Vagina (tissue), 2 donors: ENCODE measurements around the gene HHATL. TPM values are rescaled to one million over a fixed set of nuclear protein-coding genes. Genes with fewer than 3 reads are reported as not detected.

Experiments
- DNase-seq, 2 donors: peaks; one replicate each; pipeline ENCODE4 v3.0.0-alpha.2; 2017; ENCODE audit errors: extremely low spot score in 2 of 2
- H3K27ac ChIP-seq: fragments of 200-600 bp; sonication (generic); one replicate; pipeline ENCODE4 v1.5.1; 2019
- H3K27me3 ChIP-seq: fragments of 200-600 bp; sonication (generic); one replicate; pipeline ENCODE4 v1.5.1; 2019
- H3K36me3 ChIP-seq, 2 donors: fragments of 200-600 bp; sonication (generic); one replicate each; pipeline ENCODE4 v1.5.1; 2017 to 2019
- H3K4me1 ChIP-seq: fragments of 200-600 bp; sonication (generic); one replicate; pipeline ENCODE4 v1.5.1; 2019
- H3K4me3 ChIP-seq, 2 donors: fragments of 200-600 bp; sonication (generic); 1 replicate in 1 of 2; 2 replicates in 1 of 2; pipeline ENCODE4 v1.5.1; 2016 to 2019
- H3K9me3 ChIP-seq: fragments of 200-600 bp; sonication (generic); one replicate; pipeline ENCODE4 v1.5.1; 2019
- POLR2A ChIP-seq, 2 donors: fragments of 450-650 bp; IDR thresholded peaks; one replicate each; pipeline ENCODE4 v1.6.1; 2017; ENCODE audit warnings: antibody characterized with exemption in 2 of 2, mild to moderate bottlenecking in 2 of 2, moderate library complexity in 2 of 2
- POLR2AphosphoS5 ChIP-seq, 2 donors: sonication (generic); formaldehyde crosslinking; IDR thresholded peaks; one replicate each; pipeline ENCODE4 v1.9.0; 2017; ENCODE audit warnings: antibody characterized with exemption in 2 of 2, mild to moderate bottlenecking in 2 of 2, low read depth in 1 of 2; ENCODE audit not compliant: insufficient read depth in 1 of 2
- intact Hi-C: fragments of 100-400 bp; cut with DNase I; formaldehyde crosslinking; loops from one replicate; pipeline ENCODE4 v1.15.1; 2023
- total RNA-seq: library from RNA; depleted of rRNA; stranded (reverse); fragments of >200 nt; gene quantifications from one replicate; pipeline ENCODE4 v1.2.3, GENCODE V29; 2016
- TF ChIP-seq, protein P1 (sequence below), 3 experiments: fragments of 450-650 bp in 2 of 3; fragments of 200-600 bp in 1 of 3; sonication (generic) in 1 of 3; IDR thresholded peaks; one replicate each; pipeline ENCODE4 v1.5.1; 2017 to 2019; ENCODE audit warnings: antibody characterized with exemption in 3 of 3, mild to moderate bottlenecking in 2 of 3, moderate library complexity in 2 of 3

The HHATL gene
- total RNA-seq, 1 donor from 2014 or later: not detected

DNA sequence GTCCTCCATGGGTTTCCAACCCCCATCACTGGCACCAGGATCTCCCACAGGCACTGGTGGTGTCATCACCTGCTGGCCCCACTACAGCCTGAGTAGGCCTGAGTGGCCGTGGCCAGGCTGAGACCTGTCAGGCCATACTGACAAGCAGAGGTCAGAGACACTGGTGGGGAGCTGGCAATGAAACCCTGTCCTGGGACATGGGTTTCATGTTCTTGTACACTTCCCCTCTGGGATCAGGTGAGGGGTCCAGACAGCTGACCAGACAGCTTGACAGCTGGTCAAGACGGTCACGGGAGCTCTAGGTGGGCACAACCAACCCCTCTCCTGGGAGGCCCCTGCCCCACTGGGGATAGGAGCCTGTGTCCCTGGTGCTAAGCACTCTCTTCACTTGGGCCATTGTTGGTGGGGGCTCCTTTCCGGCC, 36.0 kb downstream of the HHATL start:
- Histone ChIP-seq H3K27me3 (no peaks in the 10 kb centered on the region), H3K36me3 (no peaks in the 10 kb centered on the region), H3K9me3 (no peaks in the 10 kb centered on the region), H3K4me1 (peaks cover 36% of the 10 kb centered on the region), H3K4me3 (no peak overlapping the region), H3K27ac (peak overlapping the region; percentile 49)
- DNase-seq: peak in 1 of 2 donors; percentile 85
- intact Hi-C loops: no loop called here
- TF ChIP-seq POLR2AphosphoS5 (IDR thresholded peaks at IDR 0.05; ENCODE audit: insufficient read depth in 1 of 2, low read depth in 1 of 2) (no peak), POLR2A (IDR thresholded peaks at IDR 0.05) (no peak)
- TF ChIP-seq, protein P1, sequence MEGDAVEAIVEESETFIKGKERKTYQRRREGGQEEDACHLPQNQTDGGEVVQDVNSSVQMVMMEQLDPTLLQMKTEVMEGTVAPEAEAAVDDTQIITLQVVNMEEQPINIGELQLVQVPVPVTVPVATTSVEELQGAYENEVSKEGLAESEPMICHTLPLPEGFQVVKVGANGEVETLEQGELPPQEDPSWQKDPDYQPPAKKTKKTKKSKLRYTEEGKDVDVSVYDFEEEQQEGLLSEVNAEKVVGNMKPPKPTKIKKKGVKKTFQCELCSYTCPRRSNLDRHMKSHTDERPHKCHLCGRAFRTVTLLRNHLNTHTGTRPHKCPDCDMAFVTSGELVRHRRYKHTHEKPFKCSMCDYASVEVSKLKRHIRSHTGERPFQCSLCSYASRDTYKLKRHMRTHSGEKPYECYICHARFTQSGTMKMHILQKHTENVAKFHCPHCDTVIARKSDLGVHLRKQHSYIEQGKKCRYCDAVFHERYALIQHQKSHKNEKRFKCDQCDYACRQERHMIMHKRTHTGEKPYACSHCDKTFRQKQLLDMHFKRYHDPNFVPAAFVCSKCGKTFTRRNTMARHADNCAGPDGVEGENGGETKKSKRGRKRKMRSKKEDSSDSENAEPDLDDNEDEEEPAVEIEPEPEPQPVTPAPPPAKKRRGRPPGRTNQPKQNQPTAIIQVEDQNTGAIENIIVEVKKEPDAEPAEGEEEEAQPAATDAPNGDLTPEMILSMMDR (IDR thresholded peaks at IDR 0.05): no peak

DNA sequence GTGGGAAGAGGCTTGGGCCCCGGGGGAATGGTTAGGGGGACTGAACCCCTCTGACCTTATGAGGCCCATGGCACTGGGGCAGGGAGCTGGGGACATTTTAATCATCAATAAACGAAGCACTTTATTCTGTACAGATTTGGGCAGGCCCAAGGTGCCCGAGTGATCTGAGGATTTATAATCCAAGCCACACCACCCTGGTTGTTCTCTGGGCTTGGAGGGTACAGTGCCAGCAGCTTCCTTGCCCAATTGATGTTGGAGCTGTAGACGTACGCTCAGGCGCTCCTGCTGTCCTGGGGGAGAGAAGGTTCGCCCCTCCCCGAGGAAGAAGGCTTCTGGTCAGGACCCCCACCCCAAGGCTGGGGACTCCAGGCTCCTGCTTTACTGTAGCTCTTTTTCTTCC, 36.6 kb downstream of the HHATL start:
- DNase-seq: peak in 1 of 2 donors; percentile 67
- peaks cover 36% of the 10 kb centered on the region for H3K4me1 ChIP-seq
- no peaks in the 10 kb centered on the region for H3K27me3 ChIP-seq
- intact Hi-C loops: no loop called here
- H3K27ac ChIP-seq: peak overlapping the region; percentile 49
- H3K4me3 ChIP-seq: no peak overlapping the region
- TF ChIP-seq POLR2A (IDR thresholded peaks at IDR 0.05) (no peak), POLR2AphosphoS5 (IDR thresholded peaks at IDR 0.05; ENCODE audit: insufficient read depth in 1 of 2, low read depth in 1 of 2) (no peak)
- TF ChIP-seq, protein P1 (IDR thresholded peaks at IDR 0.05): no peak
- H3K36me3 ChIP-seq: no peaks in the 10 kb centered on the region
- no peaks in the 10 kb centered on the region for H3K9me3 ChIP-seq

DNA sequence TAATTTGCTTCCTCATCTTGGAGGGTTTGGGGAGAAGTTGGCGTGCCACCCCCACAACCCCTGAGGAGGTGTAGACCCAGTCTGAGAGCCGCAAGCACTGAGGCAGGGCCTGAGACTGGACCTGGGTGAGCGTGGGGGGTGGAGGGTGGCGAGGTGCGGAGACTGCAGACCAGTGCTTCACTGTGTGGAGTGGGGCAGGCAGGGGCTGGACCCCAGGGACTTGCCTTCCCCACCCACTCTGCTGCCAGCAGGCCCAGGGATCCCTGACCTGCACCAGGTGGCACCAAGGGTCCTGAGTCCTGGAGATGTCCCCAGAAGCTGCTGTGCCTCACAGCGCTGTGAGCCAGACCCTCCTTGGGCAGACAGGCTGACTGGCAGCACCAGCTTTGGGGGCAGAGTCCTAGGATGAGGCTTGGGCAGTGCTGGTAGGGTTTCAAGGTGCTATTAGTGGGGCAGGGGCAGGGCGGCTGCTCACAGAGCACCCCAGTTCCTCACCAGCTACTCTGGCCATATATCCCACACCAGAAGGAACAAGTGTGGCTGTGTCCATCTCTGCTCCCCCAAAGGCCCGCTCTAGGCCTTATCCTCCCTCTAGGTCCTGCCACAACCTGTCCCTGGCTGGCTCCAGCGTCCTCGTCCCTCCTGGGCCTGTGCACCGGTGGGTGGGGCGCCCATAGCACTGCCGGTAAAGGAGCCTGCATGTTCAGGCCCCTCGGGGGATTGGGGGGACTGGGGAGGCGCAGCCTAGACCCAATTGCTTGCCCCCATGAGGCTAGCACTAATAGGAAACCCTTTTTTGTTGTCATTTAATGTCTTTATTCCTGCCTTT, 37.3 kb downstream of the HHATL start:
- no peaks in the 10 kb centered on the region for H3K9me3 ChIP-seq
- intact Hi-C loops: no loop called here
- H3K27me3 ChIP-seq: no peaks in the 10 kb centered on the region
- H3K27ac ChIP-seq: peak overlapping the region; percentile 49
- DNase-seq: peak in 1 of 2 donors; percentile 86
- peaks cover 41% of the 10 kb centered on the region for H3K4me1 ChIP-seq
- no peak overlapping the region for H3K4me3 ChIP-seq
- no peaks in the 10 kb centered on the region for H3K36me3 ChIP-seq
- TF ChIP-seq, protein P1 (IDR thresholded peaks at IDR 0.05): no peak
- TF ChIP-seq POLR2AphosphoS5 (IDR thresholded peaks at IDR 0.05; ENCODE audit: insufficient read depth in 1 of 2, low read depth in 1 of 2): peak in 1 of 2 donors; percentile 28

DNA sequence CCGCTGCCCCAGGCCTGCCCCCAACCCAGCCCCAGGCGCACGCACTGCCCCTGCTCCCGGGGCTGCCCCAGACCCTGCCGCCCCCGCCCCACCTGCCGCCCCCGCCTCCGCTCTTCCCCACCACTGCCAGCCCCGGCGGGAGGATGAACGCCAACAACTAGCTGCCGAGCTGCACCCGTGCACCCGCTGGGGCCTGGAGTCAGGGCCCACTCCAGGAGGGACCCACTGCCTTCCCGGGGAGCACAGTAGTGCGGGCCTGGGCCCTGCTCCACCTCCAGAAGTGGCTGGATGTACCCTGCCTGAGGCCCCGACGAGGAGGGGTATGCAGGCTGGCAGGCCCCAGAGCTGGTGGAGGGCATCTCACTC, 38.2 kb downstream of the HHATL start:
- TF ChIP-seq POLR2A (IDR thresholded peaks at IDR 0.05) (no peak), POLR2AphosphoS5 (IDR thresholded peaks at IDR 0.05; ENCODE audit: insufficient read depth in 1 of 2, low read depth in 1 of 2) (no peak)
- TF ChIP-seq, protein P1 (IDR thresholded peaks at IDR 0.05): no peak
- H3K27me3 ChIP-seq: no peaks in the 10 kb centered on the region
- no peaks in the 10 kb centered on the region for H3K9me3 ChIP-seq
- intact Hi-C loops: no loop called here
- no peak overlapping the region for H3K27ac ChIP-seq
- H3K36me3 ChIP-seq: no peaks in the 10 kb centered on the region
- peak in 1 of 2 donors; percentile 64 for DNase-seq
- no peak overlapping the region for H3K4me3 ChIP-seq
- H3K4me1 ChIP-seq: peaks cover 48% of the 10 kb centered on the region
